ENCODE results near the gene SCN10A. TPM values are rescaled to one million over a fixed set of nuclear protein-coding genes. Genes with fewer than 3 reads are reported as not detected.

SCN10A gene
- total RNA-seq, 1 donor, result not detected

DNA sequence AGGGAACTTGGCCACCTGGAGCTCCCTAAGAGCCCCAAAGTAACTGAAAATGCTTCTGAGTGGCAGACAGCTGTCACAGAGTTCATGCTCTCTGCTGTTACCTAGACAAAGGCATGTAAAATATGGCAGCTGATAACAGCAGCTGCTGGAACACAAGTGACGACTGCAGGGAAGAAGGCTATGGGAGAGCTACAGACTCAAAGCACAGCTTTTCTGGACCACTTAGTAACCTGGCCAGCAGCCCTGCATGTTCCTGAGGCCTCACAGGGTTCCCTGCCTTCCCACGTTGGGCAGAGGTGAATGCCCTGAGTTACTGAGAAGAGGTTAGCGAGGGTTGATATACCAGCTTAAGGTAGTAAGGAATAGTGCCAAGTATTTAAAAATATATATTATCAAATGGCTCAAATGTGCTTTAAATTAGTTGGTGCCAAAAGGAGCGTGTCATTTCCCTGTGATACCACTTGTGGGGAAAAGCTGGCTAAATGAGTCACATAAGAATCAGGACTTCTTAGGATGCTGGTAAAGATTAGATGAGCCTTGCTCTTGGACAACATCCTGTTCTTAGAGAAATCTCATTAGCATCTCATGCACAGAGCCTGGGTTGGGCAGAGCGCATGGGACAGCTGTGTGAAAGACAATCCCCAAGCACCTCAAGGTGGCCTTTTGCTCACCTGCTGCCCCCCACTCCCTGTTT lies 90.1 kb downstream of the SCN10A start:
- peak; percentile 69 for DNase-seq (ENCODE audit: low read depth)
- TF ChIP-seq, protein P1, sequence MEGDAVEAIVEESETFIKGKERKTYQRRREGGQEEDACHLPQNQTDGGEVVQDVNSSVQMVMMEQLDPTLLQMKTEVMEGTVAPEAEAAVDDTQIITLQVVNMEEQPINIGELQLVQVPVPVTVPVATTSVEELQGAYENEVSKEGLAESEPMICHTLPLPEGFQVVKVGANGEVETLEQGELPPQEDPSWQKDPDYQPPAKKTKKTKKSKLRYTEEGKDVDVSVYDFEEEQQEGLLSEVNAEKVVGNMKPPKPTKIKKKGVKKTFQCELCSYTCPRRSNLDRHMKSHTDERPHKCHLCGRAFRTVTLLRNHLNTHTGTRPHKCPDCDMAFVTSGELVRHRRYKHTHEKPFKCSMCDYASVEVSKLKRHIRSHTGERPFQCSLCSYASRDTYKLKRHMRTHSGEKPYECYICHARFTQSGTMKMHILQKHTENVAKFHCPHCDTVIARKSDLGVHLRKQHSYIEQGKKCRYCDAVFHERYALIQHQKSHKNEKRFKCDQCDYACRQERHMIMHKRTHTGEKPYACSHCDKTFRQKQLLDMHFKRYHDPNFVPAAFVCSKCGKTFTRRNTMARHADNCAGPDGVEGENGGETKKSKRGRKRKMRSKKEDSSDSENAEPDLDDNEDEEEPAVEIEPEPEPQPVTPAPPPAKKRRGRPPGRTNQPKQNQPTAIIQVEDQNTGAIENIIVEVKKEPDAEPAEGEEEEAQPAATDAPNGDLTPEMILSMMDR (IDR thresholded peaks at IDR 0.05; ENCODE audit: insufficient read depth, low read length), result no peak
- H3K4me3 ChIP-seq (ENCODE audit: low read depth, low read length), result no peak overlapping the region

DNA sequence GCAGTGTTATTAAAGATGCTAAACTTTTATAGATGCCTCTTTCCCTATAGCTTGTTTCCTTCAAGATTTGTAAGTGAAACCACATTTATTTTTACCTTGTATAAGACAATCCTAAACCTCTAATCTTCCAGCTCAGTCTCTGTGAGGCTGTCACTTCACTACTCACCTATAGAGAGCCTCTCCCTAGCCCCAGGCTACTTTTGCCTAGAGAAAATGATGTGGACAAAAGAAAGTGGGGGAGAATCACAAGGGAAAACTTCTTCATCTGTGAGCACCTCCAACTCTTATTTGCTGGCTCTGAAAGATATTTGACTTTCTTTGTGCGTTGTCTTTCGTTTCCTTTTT lies 91.7 kb downstream of the SCN10A start:
- no peak overlapping the region for H3K4me3 ChIP-seq (ENCODE audit: low read depth, low read length)
- TF ChIP-seq, protein P1 (IDR thresholded peaks at IDR 0.05; ENCODE audit: insufficient read depth, low read length), result no peak
- DNase-seq (ENCODE audit: low read depth), result no peak

DNA sequence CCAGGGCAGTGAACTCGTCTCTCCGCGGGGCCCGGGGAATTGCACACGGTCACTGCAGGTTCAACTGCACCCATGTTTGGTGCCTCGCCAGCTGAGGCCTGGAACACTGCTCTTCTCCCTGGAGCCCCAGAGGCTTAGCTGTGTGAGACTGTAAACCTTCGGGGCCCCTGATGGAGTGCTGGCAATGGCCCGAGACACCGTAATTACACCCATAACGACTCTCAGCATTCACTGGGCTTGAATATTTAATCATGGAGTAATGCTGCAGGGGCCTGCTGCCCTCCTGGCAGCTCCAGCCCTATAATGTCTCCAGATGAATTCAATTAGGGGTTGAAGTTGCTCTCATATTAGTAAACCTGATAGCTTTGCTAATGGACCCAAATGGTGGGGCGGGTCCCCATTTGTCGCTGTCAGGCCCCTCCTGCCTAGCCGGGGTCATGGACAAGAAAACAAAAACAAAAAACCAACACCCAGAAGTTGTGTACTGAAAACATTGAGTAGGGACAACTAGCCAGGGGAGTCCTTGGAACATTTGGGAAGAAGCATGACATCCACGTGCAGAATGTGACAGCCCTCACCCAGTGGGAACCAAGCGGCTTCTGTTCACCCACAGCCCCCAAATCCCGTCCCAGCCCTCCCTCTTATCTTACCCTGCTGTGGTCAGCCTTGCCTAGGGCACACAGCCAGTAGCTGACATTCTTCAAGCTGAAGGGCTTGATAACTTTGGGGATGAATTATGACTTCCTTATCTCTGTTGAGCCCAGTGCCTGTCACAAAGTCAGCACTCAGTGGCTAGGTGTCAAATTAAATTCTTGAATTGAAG lies 92.2 kb downstream of the SCN10A start:
- DNase-seq (ENCODE audit: low read depth), result peak; percentile 49
- TF ChIP-seq, protein P1 (IDR thresholded peaks at IDR 0.05; ENCODE audit: insufficient read depth, low read length), result no peak
- H3K4me3 ChIP-seq (ENCODE audit: low read depth, low read length), result no peak overlapping the region

DNA sequence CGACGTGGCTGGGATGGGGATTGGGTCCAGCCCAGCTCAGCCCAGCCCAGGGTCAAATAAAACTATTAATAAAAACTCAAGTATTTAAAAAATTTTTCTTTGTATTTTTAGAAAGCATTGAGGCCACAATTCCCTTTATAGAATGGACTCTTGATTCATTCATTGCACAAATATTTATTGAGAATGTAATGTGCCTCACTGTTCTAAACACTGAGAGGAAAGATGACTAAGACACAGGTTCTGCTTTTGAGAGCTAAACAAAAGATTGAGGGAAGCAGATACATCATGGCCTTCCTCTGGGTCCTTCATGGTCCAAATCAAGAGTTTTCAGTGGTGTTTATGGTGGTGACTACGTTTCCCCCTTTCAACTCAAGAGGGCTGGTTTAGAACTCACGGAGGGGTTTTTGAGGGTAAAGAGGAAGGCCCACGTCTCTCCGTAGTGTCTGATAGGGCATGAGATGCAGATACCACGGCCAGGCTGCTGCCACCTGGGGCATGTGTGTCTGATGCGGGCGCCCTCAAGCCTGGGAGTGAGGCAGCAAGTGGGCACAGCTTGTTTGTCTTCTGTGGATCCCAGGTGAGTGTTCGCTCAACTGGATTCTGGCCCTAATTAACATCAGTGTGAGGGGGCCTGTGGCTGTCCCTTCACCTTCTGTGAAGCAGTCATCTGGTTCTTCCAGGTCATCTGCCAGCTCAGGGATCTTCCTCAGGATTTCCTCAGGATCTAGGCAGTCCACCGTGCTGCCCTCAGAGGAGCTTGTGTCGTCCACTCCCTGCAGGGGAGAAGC lies 93.0 kb downstream of the SCN10A start:
- H3K4me3 ChIP-seq (ENCODE audit: low read depth, low read length), result no peak overlapping the region
- TF ChIP-seq, protein P1 (IDR thresholded peaks at IDR 0.05; ENCODE audit: insufficient read depth, low read length), result no peak
- DNase-seq (ENCODE audit: low read depth), result peak; percentile 67

DNA sequence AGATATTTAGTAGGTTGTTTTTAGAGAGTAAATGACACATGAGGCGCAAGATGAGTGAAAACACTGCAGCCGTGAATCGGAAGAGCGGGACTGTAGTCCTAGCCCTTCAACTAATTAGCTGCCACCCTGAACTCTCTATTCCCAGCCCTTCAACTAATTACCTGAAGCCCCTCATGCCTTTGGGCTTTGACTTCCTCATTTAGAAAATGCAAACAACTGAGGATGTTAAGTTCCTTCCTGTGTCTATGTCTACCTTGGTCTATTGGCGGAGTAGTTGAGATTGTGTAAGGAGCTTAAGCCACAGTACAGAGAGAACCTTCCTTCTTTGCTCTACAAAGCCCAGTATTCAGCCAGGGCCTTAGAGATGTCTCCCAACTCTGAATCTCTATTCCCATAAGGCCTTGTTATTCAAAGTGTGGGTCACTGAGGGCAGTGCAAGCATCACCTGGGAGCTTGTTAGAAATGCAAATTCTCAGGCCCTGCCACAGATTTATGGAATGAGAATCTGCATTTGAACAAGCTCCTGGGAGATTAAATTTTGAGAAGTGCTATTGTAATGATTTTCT lies 94.7 kb downstream of the SCN10A start:
- no peak overlapping the region for H3K4me3 ChIP-seq (ENCODE audit: low read depth, low read length)
- TF ChIP-seq, protein P1 (IDR thresholded peaks at IDR 0.05; ENCODE audit: insufficient read depth, low read length), result no peak
- DNase-seq (ENCODE audit: low read depth), result no peak

DNA sequence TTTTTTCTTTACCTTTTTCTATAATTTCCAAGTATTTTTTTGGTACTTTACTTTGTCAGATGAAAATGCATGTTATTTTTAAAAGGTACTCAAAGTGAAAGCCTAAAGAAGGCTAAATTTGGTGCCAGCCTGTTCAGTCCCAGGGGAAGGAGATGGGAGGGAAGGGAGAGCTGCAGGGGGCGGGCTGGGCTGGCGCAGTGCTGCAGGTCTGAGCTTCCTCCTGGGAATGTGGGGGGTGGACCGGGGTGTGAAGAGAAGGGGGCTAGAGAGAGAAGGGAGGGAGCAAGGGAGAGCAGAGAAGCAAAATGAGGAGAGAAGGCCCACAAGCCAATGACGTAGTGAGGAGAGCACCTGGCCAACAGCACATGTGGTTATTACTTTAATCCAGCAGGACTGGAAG lies 95.6 kb downstream of the SCN10A start:
- H3K4me3 ChIP-seq (ENCODE audit: low read depth, low read length), result no peak overlapping the region
- TF ChIP-seq, protein P1 (IDR thresholded peaks at IDR 0.05; ENCODE audit: insufficient read depth, low read length), result no peak
- no peak for DNase-seq (ENCODE audit: low read depth)

Data from fibroblast of the aortic adventitia (primary cell).